Testis (tissue), 3 donors: ENCODE results near the gene PITX1. TPM values are rescaled to one million over a fixed set of nuclear protein-coding genes. Genes with fewer than 3 reads are reported as not detected.

ENCODE experiments used
- DNase-seq: peaks from one replicate; pipeline ENCODE4 v3.0.0-alpha.2; 2019
- H3K27ac ChIP-seq, 2 donors: fragments of 200-600 bp; sonication (generic); one replicate each; pipeline ENCODE4 v1.5.1; 2019
- H3K27me3 ChIP-seq: fragments of 200-600 bp; sonication (generic); one replicate; pipeline ENCODE4 v1.5.1; 2019
- H3K36me3 ChIP-seq: fragments of 200-600 bp; sonication (generic); one replicate; pipeline ENCODE4 v1.5.1; 2017; ENCODE audit warnings: low read depth; ENCODE audit errors: missing control alignments
- H3K4me1 ChIP-seq: fragments of 200-600 bp; sonication (generic); one replicate; pipeline ENCODE4 v1.5.1; 2019
- H3K4me3 ChIP-seq, 2 donors: fragments of 200-600 bp; sonication (generic); one replicate each; pipeline ENCODE4 v1.5.1; 2017 to 2019
- H3K9me3 ChIP-seq: fragments of 200-600 bp; sonication (generic); one replicate; pipeline ENCODE4 v1.5.1; 2017
- POLR2A ChIP-seq: fragments of 450-650 bp; IDR thresholded peaks from one replicate; pipeline ENCODE4 v1.6.1; 2017; ENCODE audit warnings: antibody characterized with exemption, mild to moderate bottlenecking, moderate library complexity
- WGBS, 2 donors: methylation state at CpG; one replicate each; pipeline ENCODE4 v1.1.5; 2018; 5-methylcytosine and 5-hydroxymethylcytosine counted together
- intact Hi-C: fragments of 100-400 bp; cut with DNase I; formaldehyde crosslinking; loops from one replicate; pipeline ENCODE4 v1.15.1; 2023; ENCODE audit warnings: low total_unique reads
- polyA plus RNA-seq: library from polyadenylated mRNA; stranded (reverse); fragments of 350-450 nt; fragmentation: Illumina TruSeq; extraction: RNeasy Lipid Tissue Mini Kit (QIAGEN cat#74804); gene quantifications from one replicate; pipeline ENCODE4 v1.2.3, GENCODE V29; 2014; ENCODE audit warnings: low read depth, low replicate concordance; ENCODE audit not compliant: insufficient read depth
- total RNA-seq, 2 donors: library from RNA; depleted of rRNA; stranded (reverse); fragments of >200 nt; gene quantifications; one replicate each; pipeline ENCODE4 v1.2.3, GENCODE V29; 2016
- TF ChIP-seq, protein P1 (sequence below), 3 experiments: fragments of 450-650 bp in 2 of 3; fragments of 200-600 bp in 1 of 3; sonication (generic) in 1 of 3; IDR thresholded peaks; one replicate each; pipeline ENCODE4 v1.5.1; 2016 to 2019; ENCODE audit warnings: antibody characterized with exemption in 3 of 3, mild to moderate bottlenecking in 2 of 3, moderate library complexity in 1 of 3

The PITX1 gene
- total and polyA plus RNA-seq, 3 donors from 2014 or later, result 3.0 to 4.1 (median 3.6) TPM

DNA sequence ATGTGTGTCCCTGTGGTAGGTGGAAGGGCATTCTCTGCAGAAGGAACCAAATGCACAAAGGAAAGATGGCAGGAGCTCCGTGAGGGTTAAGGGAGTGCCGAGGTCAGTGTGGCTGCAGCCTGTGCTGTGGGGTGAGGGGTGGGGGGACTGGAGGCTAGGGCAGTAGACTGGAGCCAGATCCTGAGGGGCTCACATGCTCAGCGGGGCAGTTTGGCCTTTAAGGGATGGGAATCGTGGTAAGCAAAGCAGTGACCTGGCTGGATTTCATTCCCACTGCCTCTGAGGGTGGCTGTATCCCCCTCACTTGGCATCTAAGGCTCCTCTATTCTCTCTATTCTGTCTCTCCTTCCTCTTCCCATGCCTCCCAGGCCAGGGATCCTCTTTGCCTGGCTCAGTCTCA lies 15.6 kb downstream of the PITX1 start:
- WGBS, 2 donors, result 88 to 97% methylated on average over 4 of the region's 4 CpGs
- intact Hi-C loops, result no loop called here
- H3K27me3 ChIP-seq, result no peaks in the 10 kb centered on the region
- no peak for TF ChIP-seq POLR2A
- TF ChIP-seq, protein P1, sequence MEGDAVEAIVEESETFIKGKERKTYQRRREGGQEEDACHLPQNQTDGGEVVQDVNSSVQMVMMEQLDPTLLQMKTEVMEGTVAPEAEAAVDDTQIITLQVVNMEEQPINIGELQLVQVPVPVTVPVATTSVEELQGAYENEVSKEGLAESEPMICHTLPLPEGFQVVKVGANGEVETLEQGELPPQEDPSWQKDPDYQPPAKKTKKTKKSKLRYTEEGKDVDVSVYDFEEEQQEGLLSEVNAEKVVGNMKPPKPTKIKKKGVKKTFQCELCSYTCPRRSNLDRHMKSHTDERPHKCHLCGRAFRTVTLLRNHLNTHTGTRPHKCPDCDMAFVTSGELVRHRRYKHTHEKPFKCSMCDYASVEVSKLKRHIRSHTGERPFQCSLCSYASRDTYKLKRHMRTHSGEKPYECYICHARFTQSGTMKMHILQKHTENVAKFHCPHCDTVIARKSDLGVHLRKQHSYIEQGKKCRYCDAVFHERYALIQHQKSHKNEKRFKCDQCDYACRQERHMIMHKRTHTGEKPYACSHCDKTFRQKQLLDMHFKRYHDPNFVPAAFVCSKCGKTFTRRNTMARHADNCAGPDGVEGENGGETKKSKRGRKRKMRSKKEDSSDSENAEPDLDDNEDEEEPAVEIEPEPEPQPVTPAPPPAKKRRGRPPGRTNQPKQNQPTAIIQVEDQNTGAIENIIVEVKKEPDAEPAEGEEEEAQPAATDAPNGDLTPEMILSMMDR (IDR thresholded peaks at IDR 0.05), result no peak
- no peak for DNase-seq
- H3K27ac ChIP-seq, result no peak overlapping the region
- no peaks in the 10 kb centered on the region for H3K9me3 ChIP-seq
- H3K36me3 ChIP-seq, result no peaks in the 10 kb centered on the region
- no peak overlapping the region for H3K4me3 ChIP-seq
- no peaks in the 10 kb centered on the region for H3K4me1 ChIP-seq

DNA sequence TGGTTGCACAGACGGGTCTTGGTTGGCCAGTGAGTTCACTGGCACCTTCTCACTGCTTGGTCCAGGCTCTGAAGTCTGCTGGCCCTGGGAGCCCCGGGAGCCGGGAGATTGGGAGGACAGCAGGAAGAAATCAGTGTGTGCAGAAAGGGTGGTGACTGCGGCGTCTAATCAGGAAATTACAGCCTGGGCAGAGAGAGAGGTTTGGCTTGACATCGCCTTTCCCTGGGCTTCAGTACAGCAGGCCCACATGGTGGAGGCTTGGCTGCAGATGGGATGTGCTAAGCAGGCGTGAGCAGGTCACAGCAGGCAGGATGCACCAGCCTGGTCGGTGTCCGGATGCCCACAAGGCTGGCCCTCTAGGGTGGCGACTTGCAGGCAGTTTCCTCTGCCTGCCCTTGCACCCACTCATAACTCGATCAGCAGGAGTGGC lies 17.2 kb downstream of the PITX1 start:
- DNase-seq, result no peak
- no peak overlapping the region for H3K27ac ChIP-seq
- no peaks in the 10 kb centered on the region for H3K36me3 ChIP-seq
- WGBS, 2 donors, result 75 to 92% methylated on average over 10 to 11 of the region's 11 CpGs
- H3K4me1 ChIP-seq, result no peaks in the 10 kb centered on the region
- H3K9me3 ChIP-seq, result no peaks in the 10 kb centered on the region
- intact Hi-C loops, result no loop called here
- no peaks in the 10 kb centered on the region for H3K27me3 ChIP-seq
- TF ChIP-seq, protein P1 (IDR thresholded peaks at IDR 0.05), result no peak
- TF ChIP-seq POLR2A, result no peak
- H3K4me3 ChIP-seq, result no peak overlapping the region

- Histone ChIP-seq H3K27ac (no peak overlapping the region), H3K27me3 (no peaks in the 10 kb centered on the region), H3K4me1 (no peaks in the 10 kb centered on the region), H3K36me3 (no peaks in the 10 kb centered on the region), H3K9me3 (no peaks in the 10 kb centered on the region), H3K4me3 (no peak overlapping the region)
- WGBS, 2 donors, result 83 to 92% methylated on average over 6 of the region's 6 CpGs
- DNase-seq, result no peak
- TF ChIP-seq POLR2A, result no peak
- TF ChIP-seq, protein P1 (IDR thresholded peaks at IDR 0.05), result no peak
- intact Hi-C loops, result no loop called here
Observed at GRCh38 chr5:135015942-135016341, 18.1 kb downstream of the PITX1 start.

DNA sequence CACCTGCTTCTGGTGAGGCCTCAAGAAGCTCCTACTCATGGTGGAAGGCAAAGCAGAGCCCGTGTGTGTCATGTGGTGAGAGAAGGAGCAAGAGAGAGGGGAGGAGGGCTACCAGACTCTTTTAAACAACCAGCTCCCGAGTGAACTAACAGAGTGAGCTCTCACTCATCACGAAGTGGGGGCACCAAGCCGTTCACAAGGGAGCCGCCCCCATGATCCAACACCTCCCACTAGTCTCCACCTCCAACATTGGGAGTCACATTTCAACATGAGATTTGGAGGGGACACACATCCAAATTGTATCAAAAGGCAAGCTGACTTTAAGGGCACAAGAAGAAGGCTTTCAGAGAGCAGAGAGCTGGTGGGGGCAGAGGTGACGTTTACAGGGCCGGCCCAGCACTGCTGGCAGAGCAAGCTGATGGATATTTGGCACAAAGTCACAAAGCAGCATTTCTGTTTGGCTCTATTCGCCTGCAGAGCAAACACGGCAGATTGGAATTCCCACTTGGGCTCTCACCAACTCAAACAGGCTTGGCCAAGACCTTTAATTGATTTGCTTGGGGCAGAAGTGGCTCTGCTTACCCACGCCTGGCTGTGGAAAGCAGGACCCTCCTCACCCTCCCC lies 20.0 kb downstream of the PITX1 start:
- Histone ChIP-seq H3K36me3 (no peaks in the 10 kb centered on the region), H3K27ac (no peak overlapping the region), H3K9me3 (no peaks in the 10 kb centered on the region), H3K27me3 (no peaks in the 10 kb centered on the region), H3K4me1 (no peaks in the 10 kb centered on the region), H3K4me3 (no peak overlapping the region)
- WGBS, 2 donors, result 72 to 75% methylated on average over 10 of the region's 10 CpGs
- intact Hi-C loops, result no loop called here
- no peak for TF ChIP-seq POLR2A
- no peak for DNase-seq

GRCh38 chr5:135013445-135013844 lies 20.6 kb downstream of the PITX1 start:
- Histone ChIP-seq H3K27me3 (no peaks in the 10 kb centered on the region), H3K9me3 (no peaks in the 10 kb centered on the region), H3K36me3 (no peaks in the 10 kb centered on the region), H3K4me1 (no peaks in the 10 kb centered on the region), H3K27ac (no peak overlapping the region), H3K4me3 (no peak overlapping the region)
- DNase-seq, result no peak
- TF ChIP-seq, protein P1 (IDR thresholded peaks at IDR 0.05), result no peak
- no peak for TF ChIP-seq POLR2A
- WGBS, 2 donors, result 91 to 92% methylated on average over 7 of the region's 7 CpGs
- intact Hi-C loops, result no loop called here
